H1 (cell line): Measurements from ENCODE around the gene ZBTB20. TPM values are rescaled to one million over a fixed set of nuclear protein-coding genes. Genes with fewer than 3 reads are reported as not detected.

ENCODE experiments used
- CBX8 ChIP-seq: fragments of 300-800, 300-1000 bp; sonication (generic); IDR thresholded peaks from 2 replicates; pipeline ENCODE4 v1.7.1; 2016; ENCODE audit warnings: low read depth, low read length, borderline replicate concordance
- CHD2 ChIP-seq: IDR thresholded peaks from 2 replicates; pipeline ENCODE4 v1.6.1; 2012; ENCODE audit warnings: low read length, improper control_type of control experiment
- KDM1A ChIP-seq: fragments of 200-600, 300-600 bp; sonication (generic); IDR thresholded peaks from 2 replicates; pipeline ENCODE4 v1.7.1; 2016; ENCODE audit warnings: mild to moderate bottlenecking, low read length, borderline replicate concordance
- MAX ChIP-seq: IDR thresholded peaks from 2 replicates; pipeline ENCODE4 v1.6.1; 2012; ENCODE audit warnings: inconsistent platforms
- TEAD4 ChIP-seq: IDR thresholded peaks from 2 replicates; pipeline ENCODE4 v1.6.1; 2012; ENCODE audit warnings: low read depth, low read length, inconsistent platforms, mixed read lengths
- polyA plus RNA-seq, 7 experiments: library from polyadenylated mRNA; depleted of rRNA in 3 of 7; stranded (reverse) in 5 of 7; unstranded in 2 of 7; fragments of >200 nt in 5 of 7; fragments of 200-250 nt in 2 of 7; gene quantifications; 1 replicate in 5 of 7; 2 replicates in 1 of 7; 4 replicates in 1 of 7; pipeline versions ENCODE4 v1.2.1 to v1.2.3, GENCODE V29; 2011 to 2013; ENCODE audit warnings: missing spikeins in 2 of 7, mixed read lengths in 2 of 7
- total RNA-seq: library from RNA; stranded (reverse); fragmentation: NEBNext Ultra II Directional; extraction: Animal tissue kit (Norgen Biotek cat#: 25700); gene quantifications from 2 replicates; pipeline ENCODE4 v1.2.1, GENCODE V29; 2021

The ZBTB20 gene
- total and polyA plus RNA-seq, 2 of the 8 experiments (the other 6 are each of a cell fraction or from before 2014, with no cell fraction given) = 0.35 to 1.3 TPM

DNA sequence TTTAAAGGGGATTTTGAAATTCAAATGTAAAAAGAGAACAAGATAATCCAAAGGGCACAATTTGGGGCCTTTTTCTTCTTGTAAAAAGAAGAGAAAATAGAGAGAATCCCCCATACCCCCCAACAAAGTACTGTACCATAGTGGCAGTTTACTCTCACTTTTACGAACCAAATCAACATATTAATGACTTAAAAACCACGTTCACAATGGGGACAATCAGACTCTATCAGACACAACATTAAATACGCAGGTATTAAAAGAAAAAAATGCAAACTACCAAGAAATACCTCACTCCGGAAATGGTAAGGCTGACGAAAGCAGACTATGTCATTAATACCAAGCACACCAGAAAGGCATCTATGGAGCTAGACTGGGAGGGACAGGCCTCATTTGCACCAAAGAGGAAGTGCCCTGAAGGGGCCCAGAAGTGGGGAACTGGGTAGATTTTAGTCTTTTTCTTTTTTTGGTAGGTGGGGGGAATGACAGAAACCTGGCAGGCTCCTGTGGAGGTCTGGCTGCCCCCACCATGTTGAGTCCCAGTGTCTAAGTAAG is 719.0 kb downstream of the ZBTB20 start (continued):
- TF ChIP-seq KDM1A (no peak), CHD2 (no peak), MAX (no peak), TEAD4 (no peak), CBX8 (no peak)
